ENCODE results near the gene PRR9.

PRR9 gene

GRCh38 chr1:153231363-153231762, 14.0 kb downstream of the PRR9 start:
- no peak for DNase-seq

DNA sequence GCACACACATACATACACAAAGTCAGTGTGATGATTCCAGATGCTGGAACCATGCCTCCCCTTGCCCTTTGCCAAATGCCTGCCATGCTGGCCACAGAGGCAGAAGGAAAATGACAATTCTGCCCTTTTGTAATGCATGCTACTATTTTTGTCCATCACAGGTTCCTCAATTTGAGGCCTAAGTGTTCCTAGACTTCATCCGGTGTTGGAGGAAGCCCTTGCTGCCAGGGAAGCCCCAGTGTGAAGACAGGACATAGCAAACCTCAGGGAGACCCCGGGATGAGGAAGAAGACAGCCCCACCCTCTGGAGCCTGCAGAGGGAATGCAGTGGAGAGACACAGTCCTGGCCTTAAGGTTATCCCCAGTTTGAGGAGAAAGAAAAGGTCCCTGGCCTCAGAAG, 14.4 kb downstream of the PRR9 start:
- DNase-seq, result no peak

DNA sequence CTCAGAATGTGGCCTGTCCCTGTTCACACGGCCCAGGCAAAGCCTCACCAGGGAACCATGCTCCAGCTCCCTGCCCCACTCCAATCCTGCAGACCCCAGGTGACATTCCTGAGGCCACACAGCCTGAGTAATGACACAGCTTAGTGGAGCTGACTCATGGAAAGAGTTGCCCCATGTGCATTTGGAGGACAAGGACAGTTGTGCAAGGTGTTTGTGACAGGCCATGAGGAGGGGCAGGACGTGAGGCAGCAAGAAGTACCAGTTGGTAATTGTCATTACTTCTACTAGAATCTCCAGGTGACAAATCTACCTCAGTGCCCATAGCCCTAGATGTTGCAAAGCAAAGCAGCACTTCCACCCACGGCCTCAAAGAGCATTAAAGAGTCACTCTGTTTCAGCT, 15.2 kb downstream of the PRR9 start:
- no peak for DNase-seq

DNA sequence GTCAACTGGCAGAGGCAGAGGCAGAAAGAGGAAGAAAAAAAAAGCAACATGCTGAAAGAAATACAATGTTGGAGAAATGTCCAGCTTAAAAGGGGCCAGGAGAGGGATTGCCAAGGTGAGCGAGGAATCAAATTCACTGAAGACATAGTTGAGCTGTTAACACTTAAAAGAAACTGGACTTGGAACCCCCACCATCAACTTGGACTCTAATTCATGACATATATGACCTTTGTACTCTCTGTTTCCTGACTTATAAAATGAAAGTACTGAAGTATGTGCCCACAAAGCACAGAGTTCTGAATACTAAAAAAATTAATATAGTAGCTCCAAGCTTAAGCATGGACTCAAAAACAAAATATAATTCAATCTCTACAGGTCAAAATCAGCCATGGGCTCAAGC, 16.1 kb downstream of the PRR9 start:
- DNase-seq, result no peak

- DNase-seq, result no peak
Observed at GRCh38 chr1:153238527-153238926, 21.1 kb downstream of the PRR9 start.

GRCh38 chr1:153242160-153242559, 24.8 kb downstream of the PRR9 start:
- DNase-seq, result no peak

- no peak for DNase-seq
Observed at GRCh38 chr1:153245466-153245865, 28.1 kb downstream of the PRR9 start.

DNA sequence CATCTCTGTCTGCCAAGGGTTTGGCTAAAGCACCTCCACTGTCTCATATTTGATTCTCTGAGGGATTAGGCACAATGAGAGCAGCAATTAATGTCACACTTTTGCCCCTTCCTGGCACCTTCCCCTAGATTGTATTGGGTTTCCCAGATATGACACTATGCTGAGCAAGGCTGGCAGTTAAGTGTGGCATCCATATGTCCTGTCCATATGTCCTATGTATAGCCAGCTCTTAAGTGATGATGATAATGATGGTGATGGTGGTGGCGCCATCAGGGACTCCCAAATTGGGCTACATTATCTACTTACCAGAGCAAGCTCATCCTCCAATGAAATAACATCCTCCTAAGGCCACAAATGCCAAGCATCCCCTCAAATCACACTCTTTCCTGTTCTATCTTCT, 28.6 kb downstream of the PRR9 start:
- no peak for DNase-seq

- DNase-seq, result no peak
Observed at GRCh38 chr1:153246825-153247224, 29.4 kb downstream of the PRR9 start.

DNA sequence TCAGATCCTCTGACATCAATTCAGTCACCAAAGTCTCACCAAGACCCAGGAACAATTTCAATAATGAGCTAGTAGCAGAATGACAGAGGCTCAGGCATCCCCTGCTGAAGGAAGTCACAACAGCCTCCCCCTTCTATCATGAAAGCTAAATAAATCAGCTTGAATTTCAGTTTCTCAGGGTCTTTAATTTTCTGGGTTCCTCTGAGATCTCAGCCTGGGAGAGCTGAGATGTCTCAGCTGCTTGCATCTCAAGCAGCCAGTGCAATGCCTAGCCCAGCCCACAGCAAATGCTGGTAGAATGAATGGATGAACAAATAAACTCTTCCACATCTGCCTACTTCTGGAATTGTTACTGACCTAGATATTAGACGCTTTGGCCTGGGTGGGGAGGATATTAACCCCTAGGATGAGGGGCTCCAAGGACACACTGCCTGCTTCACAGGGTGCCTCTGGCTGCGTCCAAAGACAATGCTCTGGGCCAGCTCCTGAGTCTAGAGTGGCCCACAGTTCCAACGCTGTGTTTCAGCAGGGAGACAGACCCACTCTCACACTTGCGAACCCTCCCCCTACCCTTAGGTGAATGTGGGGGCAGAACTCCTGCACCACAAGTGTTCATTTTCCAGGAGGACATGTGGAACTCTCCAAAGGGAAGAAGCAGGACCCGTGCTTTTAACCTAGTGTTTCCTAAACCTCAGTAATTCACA, 30.9 kb downstream of the PRR9 start:
- DNase-seq, result no peak

DNA sequence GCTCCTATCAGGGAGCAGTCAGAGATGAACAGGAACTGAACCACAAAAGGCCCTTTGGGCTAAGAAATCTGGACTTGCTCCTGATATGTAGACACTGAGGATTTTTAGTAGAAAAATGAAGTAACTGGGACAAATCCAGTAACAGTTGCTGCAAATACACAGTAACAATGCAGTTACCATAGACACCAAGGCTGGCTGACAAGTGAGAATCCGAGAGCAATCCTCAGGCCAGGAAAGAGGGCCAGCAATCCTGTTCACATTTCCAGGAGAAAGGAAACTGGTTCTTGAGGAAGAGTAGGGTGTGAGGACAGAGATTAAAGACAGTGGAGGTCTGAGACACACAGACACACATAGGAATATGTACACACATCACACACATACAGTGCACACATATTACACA, 32.8 kb downstream of the PRR9 start:
- DNase-seq, result no peak

DNA sequence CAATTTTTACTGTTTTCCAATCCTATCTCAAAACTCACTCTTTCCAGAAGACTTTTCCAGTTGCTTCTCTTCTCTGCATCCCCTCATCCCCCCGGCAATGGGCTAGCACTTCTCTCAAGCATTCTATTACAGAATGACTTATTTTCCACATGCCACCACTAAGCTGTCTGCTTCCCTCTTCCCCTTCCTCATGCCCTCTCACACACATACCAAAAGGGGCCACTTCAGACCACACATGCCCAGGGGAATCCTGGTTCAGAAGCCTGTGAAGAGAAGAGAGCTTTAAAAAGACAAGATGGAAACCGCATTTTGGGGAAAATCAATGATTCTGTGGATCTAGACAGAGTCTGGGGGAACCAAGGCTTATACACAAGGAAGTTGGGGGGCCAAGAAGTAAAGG, 33.7 kb downstream of the PRR9 start:
- no peak for DNase-seq

DNA sequence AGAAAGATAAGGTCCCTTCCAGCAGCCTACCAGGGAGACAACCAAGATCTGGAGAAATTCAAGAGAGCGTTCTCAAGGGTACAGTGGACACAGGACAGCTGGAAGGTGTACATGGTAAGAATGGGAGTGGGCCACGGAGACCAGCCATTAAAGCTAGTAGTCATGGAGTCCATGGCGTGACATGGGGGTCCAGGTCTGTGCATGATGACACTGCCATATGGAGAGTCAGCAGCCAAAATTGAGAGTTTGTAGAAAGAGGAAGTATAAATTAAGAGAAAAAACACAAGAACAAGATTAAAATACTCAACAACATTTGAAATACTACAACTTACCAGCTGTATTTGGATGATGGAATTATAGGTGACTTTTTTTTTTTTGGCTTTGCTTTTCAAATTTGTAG, 34.2 kb downstream of the PRR9 start:
- DNase-seq, result no peak

DNA sequence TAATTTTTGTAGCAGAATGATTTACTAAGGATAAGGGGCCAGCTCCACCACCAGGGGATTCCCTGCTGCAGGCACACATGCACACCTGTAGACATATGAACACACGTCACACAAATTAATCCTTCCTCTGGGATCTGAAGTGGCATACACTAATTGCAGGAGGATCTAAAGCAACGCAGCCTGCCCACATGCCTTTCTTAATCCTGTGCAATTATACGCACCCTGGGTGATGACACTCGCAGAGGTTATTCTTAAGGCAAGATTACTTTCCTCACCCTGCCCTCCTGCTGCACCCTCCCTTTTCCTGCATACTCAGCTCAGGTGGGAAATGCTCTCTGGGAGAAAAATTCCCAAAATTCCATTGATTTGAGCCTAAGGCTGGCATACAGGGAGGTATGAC, 34.6 kb downstream of the PRR9 start:
- no peak for DNase-seq

- DNase-seq, result no peak
Observed at GRCh38 chr1:153253076-153253475, 35.7 kb downstream of the PRR9 start.

GRCh38 chr1:153253693-153254092, 36.3 kb downstream of the PRR9 start:
- no peak for DNase-seq

- DNase-seq, result no peak
Observed at GRCh38 chr1:153259387-153259786, 42.0 kb downstream of the PRR9 start, which contains the start of gene LORICRIN. TSS of gene LORICRIN (plus strand) at chr1:153259687. CDS start at chr1:153260950, 1,263 bp downstream.

- peak; percentile 33 for DNase-seq
Observed at GRCh38 chr1:153260585-153261280, 43.3 kb downstream of the PRR9 start.

DNA sequence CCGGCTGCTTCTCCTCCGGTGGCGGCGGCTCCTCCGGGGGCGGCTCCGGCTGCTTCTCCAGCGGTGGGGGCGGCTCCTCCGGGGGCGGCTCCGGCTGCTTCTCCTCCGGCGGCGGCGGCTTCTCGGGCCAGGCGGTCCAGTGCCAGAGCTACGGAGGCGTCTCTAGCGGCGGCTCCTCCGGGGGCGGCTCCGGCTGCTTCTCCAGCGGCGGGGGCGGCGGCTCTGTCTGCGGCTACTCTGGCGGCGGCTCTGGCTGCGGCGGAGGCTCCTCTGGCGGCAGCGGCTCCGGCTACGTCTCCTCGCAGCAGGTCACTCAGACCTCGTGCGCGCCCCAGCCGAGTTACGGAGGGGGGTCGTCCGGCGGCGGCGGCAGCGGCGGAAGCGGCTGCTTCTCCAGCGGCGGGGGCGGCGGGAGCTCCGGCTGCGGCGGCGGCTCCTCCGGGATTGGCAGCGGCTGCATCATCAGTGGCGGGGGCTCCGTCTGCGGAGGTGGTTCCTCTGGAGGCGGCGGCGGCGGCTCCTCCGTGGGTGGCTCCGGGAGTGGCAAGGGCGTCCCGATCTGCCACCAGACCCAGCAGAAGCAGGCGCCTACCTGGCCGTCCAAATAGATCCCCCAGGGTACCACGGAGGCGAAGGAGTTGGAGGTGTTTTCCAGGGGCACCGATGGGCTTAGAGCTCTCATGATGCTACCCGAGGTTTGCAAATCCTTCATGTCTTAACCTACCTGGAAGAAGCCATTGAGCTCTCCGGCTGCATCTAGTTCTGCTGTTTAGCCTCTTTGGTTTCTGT, 44.1 kb downstream of the PRR9 start:
- peak; percentile 45 for DNase-seq

GRCh38 chr1:153262070-153262366, 44.6 kb downstream of the PRR9 start:
- DNase-seq, result no peak

DNA sequence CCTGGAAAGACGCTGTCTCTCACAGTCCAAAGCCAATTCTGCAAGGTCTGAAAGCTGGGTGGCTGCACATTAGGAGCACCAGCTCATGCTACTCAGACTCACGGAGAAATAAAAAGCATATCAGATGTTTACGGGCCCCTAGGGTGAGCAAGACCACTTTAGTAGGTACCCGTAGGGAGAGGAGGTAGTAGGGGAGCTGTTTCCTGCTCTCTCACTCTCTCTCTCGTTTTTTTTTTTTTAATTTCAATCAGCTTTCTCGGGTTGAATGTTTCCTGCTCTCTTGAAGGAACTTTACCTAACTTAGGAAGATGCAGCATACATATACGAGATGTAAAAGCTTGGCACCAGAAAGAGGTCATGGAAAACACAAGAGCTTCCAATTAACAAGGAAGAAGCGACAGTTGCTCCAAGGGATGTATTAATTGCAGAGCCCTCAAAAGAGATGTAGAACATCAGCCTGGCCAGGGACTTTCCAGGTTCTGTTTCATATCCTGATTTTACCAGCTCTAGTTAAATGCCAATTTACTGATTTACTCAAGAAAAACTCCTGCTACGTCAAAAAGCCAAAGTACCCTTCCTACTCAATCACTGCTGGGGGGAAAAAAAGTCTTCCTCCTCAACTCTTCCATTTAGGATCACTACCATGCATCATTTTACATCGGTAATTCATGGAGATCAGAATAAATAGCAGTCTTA, 45.2 kb downstream of the PRR9 start:
- DNase-seq, result no peak

DNA sequence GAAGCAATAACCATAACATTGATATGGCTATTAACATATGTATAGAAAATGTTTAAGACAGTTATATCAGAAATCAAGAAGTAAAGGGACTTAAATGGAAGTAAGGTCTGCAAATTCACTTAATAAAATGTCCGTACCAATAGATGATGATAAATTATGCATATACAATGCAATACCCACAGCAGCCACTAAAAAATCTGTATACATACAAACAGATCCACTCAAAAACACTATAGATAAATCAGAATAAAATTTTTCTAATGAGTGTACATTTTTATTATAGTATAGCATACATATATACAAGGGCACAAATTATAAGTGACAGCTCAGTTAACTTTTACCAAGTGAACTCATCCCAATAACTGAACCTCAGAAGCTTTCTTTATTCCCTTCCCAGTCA, 48.1 kb downstream of the PRR9 start:
- no peak for DNase-seq

Data from activated T-cell treated with anti-CD3 and anti-CD28 coated beads, Interleukin-2, amount 50 U/mL, for 1 hour (primary cell).